Uterus (tissue), 4 donors: ENCODE measurements around the gene SUSD3. TPM values are rescaled to one million over a fixed set of nuclear protein-coding genes. Genes with fewer than 3 reads are reported as not detected.

Source experiments
- DNase-seq, 2 donors: peaks; one replicate each; pipeline ENCODE4 v3.0.0-alpha.2; 2019 to 2020
- H3K27ac ChIP-seq, 2 donors: fragments of 200-600 bp; sonication (generic); 1 replicate in 1 of 2; 2 replicates in 1 of 2; pipeline ENCODE4 v1.5.1; 2016 to 2018
- H3K27me3 ChIP-seq, 2 donors: fragments of 200-600 bp; sonication (generic); one replicate each; pipeline ENCODE4 v1.5.1; 2018 to 2019; ENCODE audit warnings: control low read depth in 1 of 2
- H3K36me3 ChIP-seq, 2 donors: fragments of 200-600 bp; sonication (generic); one replicate each; pipeline ENCODE4 v1.5.1; 2019; ENCODE audit warnings: control low read depth in 1 of 2
- H3K4me1 ChIP-seq, 2 donors: fragments of 200-600 bp; sonication (generic); one replicate each; pipeline ENCODE4 v1.5.1; 2018 to 2019; ENCODE audit warnings: control low read depth in 1 of 2
- H3K4me3 ChIP-seq, 2 donors: fragments of 200-600 bp; sonication (generic); 1 replicate in 1 of 2; 2 replicates in 1 of 2; pipeline ENCODE4 v1.5.1; 2018 to 2019; ENCODE audit warnings: mild to moderate bottlenecking in 1 of 2
- H3K9me3 ChIP-seq, 2 donors: fragments of 200-600 bp; sonication (generic); one replicate each; pipeline ENCODE4 v1.5.1; 2019; ENCODE audit warnings: control low read depth in 1 of 2
- POLR2A ChIP-seq, 2 donors: fragments of 450-650 bp; IDR thresholded peaks; one replicate each; pipeline ENCODE4 v1.6.1; 2016; ENCODE audit warnings: antibody characterized with exemption in 2 of 2, mild to moderate bottlenecking in 1 of 2, moderate library complexity in 1 of 2
- intact Hi-C: fragments of 100-400 bp; cut with DNase I; formaldehyde crosslinking; loops from one replicate; pipeline ENCODE4 v1.15.1; 2023; ENCODE audit warnings: low total_unique reads
- total RNA-seq, 4 donors: library from RNA; depleted of rRNA in 3 of 4; stranded (reverse); fragments of >200 nt in 3 of 4; gene quantifications; one replicate each; pipeline versions ENCODE4 v1.1.0 to v1.2.4, GENCODE V29; 2014 to 2023
- TF ChIP-seq, protein P1 (sequence below), 4 experiments: fragments of 200-600 bp in 2 of 4; fragments of 450-650 bp in 2 of 4; sonication (generic) in 2 of 4; IDR thresholded peaks; one replicate each; pipeline ENCODE4 v1.5.1; 2016 to 2019; ENCODE audit warnings: antibody characterized with exemption in 4 of 4, mild to moderate bottlenecking in 2 of 4, moderate library complexity in 1 of 4
- donor health status: DM: yes; HTN: yes; CAD: no.

Gene SUSD3
- total RNA-seq, 4 donors from 2014 or later = 9.3 to 52.7 (median 14.7) TPM

DNA sequence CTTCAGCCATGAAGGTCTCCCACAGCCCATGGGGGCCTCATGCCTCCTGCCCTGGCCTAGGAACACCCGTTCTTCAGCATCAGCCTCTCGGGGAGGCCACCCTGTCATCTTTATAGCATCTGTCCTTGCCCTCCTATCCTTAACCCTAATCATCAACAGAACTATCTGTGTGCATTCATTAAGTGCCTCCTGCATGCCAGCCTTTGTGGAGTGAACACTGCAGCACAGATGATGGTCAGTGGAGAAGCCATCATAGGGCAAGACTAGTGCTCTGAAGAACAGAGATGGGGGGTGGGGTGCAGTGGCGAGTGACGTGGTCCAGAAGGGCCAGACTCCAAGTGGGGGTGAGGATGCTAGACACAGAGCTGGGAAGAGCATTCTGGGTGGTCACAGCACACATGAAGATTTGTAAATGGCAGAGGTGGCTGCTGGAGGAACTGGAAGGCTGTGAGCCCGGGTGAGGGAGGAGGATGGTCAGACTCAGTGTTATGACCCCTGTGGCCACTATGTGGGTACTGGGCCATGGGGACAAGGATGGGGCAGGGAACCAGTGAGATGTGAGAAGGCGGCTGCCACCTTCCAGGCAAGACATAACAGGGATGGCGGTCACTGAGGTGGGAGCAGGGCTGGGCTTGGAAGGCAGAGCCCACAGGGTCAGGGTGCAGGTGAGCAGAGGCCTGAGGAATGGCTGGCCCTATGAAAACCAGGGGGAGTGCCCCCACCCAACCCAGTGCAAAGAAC lies 33.9 kb downstream of the SUSD3 start:
- peak overlapping the region; percentile 63 to 98 for H3K27ac ChIP-seq

DNA sequence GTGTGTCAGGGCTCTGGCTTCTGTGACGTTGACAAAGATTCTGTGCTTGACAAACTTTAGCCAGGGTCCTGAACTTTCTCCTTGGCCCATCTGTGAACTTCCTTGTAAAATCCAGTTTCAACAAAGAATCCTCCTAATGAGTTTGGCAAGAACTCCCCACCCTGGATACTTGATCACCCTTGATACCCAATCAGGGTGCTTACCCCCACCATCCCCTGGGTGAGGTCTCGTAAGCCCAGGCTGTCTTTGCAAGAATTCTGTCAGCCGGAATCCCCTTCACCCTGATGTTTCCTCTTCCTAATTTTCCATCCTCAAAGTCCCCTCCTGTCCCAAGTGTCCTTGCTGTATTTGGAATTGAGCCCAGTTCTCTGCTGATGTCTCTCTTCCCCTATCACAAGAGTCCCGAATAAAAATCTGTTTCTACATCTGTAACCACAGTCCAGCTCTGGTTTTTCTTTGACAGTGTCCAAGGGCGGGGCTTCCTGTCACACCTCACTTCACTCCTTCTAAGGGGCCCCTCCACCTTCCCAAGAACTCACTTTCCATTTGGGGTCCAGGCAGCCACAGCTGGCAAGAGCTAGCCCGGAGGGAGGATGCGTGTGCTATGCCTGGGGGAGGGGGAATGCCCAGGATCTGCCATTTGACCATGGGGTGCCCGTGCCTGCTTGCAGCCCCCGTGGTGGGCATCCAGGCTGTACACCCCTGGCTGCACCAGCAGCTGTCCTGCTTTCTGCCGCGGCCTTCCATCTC lies 34.8 kb downstream of the SUSD3 start:
- Histone ChIP-seq H3K27me3 (no peaks in the 10 kb centered on the region), H3K27ac (peak overlapping the region; percentile 63 to 98), H3K9me3 (peaks cover 0 to 5% of the 10 kb centered on the region in 2 donors), H3K4me3 (no peak overlapping the region), H3K4me1 (peaks cover 0 to 14% of the 10 kb centered on the region in 2 donors), H3K36me3 (no peaks in the 10 kb centered on the region)
- peak; percentile 14 to 17 for DNase-seq
- TF ChIP-seq, protein P1, sequence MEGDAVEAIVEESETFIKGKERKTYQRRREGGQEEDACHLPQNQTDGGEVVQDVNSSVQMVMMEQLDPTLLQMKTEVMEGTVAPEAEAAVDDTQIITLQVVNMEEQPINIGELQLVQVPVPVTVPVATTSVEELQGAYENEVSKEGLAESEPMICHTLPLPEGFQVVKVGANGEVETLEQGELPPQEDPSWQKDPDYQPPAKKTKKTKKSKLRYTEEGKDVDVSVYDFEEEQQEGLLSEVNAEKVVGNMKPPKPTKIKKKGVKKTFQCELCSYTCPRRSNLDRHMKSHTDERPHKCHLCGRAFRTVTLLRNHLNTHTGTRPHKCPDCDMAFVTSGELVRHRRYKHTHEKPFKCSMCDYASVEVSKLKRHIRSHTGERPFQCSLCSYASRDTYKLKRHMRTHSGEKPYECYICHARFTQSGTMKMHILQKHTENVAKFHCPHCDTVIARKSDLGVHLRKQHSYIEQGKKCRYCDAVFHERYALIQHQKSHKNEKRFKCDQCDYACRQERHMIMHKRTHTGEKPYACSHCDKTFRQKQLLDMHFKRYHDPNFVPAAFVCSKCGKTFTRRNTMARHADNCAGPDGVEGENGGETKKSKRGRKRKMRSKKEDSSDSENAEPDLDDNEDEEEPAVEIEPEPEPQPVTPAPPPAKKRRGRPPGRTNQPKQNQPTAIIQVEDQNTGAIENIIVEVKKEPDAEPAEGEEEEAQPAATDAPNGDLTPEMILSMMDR (IDR thresholded peaks at IDR 0.05) = no peak
- TF ChIP-seq POLR2A (IDR thresholded peaks at IDR 0.05) = no peak
- intact Hi-C loops = no loop called here

More for the DNA sequence above, 33.9 kb downstream of the SUSD3 start:
- Histone ChIP-seq H3K36me3 (no peaks in the 10 kb centered on the region), H3K27me3 (no peaks in the 10 kb centered on the region), H3K4me1 (peaks cover 0 to 5% of the 10 kb centered on the region in 2 donors), H3K9me3 (peaks cover 0 to 5% of the 10 kb centered on the region in 2 donors), H3K4me3 (no peak overlapping the region)
- DNase-seq = peak; percentile 15
- intact Hi-C loops = no loop called here
- TF ChIP-seq, protein P1 (IDR thresholded peaks at IDR 0.05) = no peak
- TF ChIP-seq POLR2A (IDR thresholded peaks at IDR 0.05) = no peak

DNA sequence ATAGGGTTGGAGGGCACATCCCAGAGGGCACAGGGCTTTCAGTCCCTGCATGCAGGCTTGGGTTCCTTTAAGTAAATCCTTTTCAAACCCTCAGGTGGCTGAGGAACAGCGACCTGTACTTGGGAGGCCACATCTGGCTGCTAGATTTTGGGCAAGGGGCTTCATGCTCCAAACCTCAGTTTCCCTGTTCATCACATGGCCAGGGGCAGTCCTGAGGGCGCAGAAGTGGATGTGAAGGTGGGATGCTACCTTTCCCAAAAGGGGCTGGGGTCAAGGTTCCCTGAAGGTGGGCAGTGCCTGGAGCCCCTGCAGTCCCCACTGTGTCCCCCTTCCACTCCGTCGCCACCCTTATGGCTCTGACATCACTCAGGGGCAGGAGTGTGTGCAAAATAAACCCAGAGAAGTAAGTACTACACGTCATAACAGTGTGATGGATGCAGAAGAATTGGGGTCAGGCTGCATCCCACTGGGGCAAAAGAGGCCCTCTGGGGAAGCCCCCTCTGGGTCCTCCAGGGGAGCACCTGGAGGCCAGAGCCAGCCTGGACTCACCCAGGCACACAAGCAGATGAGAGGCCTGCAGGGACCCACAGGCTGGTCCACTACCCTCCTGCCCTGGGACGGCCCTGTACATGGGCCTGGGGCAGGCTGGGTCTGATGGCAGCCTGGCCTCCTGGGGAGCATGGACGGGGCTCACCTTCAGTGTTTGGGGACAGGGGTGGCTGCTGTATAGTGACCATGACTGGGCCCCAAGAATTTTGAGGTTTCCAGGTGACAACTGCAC lies 35.6 kb downstream of the SUSD3 start:
- intact Hi-C loops = no loop called here
- TF ChIP-seq, protein P1 (IDR thresholded peaks at IDR 0.05) = no peak
- no peak for TF ChIP-seq POLR2A (IDR thresholded peaks at IDR 0.05)
- DNase-seq = peak; percentile 24
- Histone ChIP-seq H3K36me3 (no peaks in the 10 kb centered on the region), H3K27ac (peak overlapping the region; percentile 98), H3K9me3 (peaks cover 0 to 5% of the 10 kb centered on the region in 2 donors), H3K27me3 (no peaks in the 10 kb centered on the region), H3K4me1 (peaks cover 2 to 21% of the 10 kb centered on the region in 2 donors), H3K4me3 (no peak overlapping the region)

DNA sequence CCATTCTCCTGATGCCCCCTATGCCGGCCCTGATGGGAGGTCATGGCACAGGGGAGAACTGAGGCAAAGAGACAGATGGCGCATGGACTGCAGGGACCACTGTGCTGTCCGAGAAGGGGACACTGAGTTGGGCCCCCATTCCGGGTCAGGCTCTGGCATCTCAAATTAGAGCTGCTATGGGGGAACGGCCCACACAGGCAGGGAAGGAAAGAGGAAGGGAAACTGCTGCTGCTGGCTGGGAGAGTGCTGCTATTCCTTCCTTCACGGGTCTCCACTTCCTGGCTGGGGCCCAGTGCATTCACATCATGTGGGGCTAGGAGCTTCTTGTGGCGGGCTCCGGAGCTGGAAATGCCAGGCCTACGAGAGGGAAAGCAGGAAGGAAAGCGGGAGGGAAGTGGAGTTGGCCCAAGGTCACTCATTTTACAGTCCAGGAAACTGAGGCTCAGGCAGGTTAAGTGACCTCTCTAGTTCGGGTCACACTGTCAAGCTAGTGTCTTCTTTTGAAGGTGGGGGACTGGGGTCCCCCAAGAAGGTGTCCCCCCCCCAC lies 36.2 kb downstream of the SUSD3 start:
- DNase-seq = peak; percentile 61 to 70
- Histone ChIP-seq H3K27ac (peak overlapping the region; percentile 98), H3K4me3 (peak overlapping the region; percentile 51 to 53), H3K27me3 (no peaks in the 10 kb centered on the region), H3K4me1 (peaks cover 6 to 25% of the 10 kb centered on the region in 2 donors), H3K9me3 (peaks cover 0 to 5% of the 10 kb centered on the region in 2 donors), H3K36me3 (no peaks in the 10 kb centered on the region)
- no peak for TF ChIP-seq POLR2A (IDR thresholded peaks at IDR 0.05)
- TF ChIP-seq, protein P1 (IDR thresholded peaks at IDR 0.05) = no peak
- intact Hi-C loops = no loop called here
